GM19035 (cell line): Measurements from ENCODE around the gene NPIPB6.

Experiments used
- ATAC-seq: cut with Tn5 transposase; IDR thresholded peaks from one replicate; pipeline ENCODE4 v1.9.1; 2021; ENCODE audit not compliant: unreplicated experiment

The NPIPB6 gene

DNA sequence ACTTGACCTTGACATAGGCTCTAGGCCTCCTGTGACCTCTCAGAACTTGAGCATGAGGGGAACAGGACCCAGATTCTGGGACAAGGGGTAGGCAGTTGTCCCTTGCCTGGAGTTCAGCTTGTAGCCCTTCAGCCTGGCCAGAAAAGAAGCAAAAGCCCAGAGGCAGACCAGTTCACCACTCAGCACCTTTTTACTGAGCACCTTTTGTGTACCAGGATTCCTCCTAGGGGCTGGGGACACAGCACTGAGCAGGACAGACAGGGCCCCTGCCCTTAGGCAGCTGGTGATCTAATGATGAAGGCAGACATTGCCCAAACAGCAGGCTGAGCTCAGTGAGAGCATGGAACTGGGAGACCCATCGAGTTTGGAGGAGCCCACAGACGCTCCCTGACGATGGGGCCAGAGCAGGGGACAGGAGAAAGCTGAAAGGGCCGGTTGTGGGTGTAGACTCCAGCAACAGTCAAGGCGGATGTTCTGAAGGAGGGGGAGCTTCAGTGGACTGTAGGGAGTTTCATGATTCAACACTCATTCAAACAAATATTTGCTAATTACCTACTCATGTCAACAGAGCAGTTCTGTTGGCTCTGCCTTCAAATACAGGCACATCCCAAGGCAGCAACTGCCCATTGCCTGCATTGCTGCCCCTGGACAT is 38.9 kb downstream of the NPIPB6 start:
- no peak for ATAC-seq

DNA sequence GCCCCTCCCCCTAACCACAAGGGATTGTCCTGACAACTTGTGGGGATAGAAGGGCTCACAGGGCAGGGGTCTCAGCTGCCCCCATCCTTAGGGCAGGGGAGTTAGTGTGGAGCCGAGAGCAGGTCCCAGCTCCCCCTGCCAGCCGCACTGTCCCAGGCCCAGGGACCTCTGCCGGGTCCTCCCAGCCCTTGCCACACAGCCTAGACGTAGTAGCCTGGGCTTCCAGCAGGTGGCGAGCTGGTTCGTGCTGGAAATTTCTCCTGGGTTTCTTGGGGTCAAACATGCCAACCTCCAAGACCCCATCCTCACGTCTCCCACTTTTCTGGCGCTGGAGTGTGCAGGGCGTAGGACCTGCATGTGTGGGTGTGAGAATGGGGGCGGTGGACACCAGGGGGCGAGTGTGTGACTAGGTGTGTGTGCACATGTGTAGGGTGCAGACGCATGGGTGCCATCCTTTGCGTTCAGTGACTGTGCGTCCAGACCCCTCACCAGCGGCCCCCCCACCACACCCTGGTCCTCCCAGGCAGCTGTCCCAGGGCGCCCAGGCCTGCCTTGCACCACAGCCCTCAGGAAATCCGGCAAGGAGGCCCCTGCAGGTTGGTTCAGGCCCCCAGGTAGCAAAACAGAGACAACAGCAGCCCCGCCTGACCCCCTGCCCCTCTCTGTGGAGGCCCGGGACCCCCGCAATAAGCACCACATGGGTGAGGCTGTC is 41.5 kb downstream of the NPIPB6 start:
- ATAC-seq = no peak

DNA sequence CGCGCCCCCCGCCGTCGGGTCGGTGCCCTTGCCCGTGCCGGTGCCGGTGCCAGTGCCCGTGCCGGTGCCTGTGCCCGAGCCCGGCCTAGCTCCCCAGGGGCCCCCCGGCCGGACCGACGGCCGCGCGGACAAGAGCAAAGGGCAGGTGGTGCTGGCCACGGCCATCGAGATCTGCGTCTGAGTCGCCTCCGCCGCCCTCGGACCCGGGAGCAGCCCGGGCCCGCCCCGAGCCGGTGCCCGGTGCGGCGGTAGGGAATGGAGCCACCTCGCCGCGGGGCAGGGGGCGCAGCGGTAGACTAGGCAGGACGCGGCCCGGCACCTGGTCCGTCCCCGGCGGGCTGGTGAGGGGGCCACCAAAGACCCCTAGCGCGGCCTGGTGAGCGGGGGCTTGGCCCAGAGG is 42.6 kb downstream of the NPIPB6 start:
- no peak for ATAC-seq

DNA sequence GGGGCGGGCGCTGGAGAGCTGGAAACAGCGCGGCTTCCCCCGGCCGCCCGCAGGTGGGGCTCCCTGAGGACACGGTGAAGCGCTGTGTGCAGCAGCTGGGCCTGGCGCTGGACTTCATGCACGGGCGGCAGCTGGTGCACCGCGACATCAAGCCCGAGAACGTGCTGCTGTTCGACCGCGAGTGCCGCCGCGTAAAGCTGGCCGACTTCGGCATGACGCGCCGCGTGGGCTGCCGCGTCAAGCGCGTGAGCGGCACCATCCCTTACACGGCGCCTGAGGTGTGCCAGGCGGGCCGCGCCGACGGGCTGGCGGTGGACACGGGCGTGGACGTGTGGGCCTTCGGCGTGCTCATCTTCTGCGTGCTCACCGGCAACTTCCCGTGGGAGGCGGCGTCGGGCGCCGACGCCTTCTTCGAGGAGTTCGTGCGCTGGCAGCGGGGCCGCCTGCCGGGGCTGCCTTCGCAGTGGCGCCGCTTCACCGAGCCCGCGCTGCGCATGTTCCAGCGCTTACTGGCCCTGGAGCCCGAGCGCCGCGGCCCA is 43.2 kb downstream of the NPIPB6 start:
- no peak for ATAC-seq

DNA sequence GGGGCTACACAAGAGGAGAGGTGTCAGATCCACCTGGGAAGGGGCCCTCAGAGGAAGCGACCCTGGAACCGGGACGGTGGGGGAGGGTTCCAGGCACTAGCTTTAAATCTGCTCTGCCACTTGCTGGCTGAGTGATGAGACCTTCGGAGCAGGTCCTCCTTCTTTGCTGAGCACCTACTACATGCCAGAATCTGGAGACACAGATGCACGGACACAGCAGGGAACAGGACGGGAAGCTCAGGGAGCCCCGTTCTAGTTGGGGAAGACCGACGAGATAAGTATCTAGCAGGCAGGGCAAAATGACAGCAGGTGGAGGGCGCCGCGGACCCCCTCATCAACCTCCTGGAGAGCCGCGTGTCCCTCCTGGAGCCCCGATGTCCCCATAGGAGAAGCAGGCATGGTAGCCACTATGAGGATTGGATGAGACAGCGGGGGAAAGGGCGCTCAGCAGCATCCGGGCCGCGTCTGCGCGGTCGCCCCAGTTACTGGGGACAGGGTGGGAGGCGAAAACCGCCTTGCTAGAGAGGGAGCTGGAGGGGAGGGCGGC is 43.8 kb downstream of the NPIPB6 start:
- no peak for ATAC-seq

DNA sequence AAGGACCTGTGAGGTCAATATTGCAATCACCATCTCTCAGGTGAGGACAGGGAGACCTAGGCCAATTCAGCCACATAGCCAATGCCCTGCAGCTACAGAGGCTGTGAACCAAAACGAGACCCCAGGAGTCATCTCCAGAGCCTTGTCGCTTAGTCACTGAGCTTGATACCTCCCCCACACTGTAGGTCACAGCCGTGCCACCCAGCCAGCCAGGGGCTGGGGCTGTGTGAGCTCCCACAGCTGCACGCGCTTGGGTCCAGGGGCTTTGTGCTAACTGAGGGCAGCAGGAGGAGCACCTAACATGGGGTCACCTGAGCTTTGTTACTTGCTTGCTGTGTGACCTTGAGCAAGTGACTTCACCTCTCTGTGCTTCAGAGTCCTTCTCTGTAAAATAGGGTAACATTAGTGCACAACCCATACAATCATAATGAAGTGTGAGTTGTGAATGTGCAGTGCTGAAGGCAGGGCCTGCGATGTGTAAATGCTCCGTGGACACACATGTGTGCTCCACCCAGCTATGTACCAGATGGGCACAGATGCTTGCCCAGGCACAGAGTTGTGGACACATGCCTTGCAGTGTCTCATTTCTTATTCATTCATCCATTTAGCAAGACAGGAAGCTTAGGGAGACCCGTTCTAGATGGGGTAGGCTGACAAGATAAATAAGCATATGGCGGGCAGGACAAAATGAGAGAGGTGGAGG is 45.1 kb downstream of the NPIPB6 start:
- ATAC-seq = no peak

DNA sequence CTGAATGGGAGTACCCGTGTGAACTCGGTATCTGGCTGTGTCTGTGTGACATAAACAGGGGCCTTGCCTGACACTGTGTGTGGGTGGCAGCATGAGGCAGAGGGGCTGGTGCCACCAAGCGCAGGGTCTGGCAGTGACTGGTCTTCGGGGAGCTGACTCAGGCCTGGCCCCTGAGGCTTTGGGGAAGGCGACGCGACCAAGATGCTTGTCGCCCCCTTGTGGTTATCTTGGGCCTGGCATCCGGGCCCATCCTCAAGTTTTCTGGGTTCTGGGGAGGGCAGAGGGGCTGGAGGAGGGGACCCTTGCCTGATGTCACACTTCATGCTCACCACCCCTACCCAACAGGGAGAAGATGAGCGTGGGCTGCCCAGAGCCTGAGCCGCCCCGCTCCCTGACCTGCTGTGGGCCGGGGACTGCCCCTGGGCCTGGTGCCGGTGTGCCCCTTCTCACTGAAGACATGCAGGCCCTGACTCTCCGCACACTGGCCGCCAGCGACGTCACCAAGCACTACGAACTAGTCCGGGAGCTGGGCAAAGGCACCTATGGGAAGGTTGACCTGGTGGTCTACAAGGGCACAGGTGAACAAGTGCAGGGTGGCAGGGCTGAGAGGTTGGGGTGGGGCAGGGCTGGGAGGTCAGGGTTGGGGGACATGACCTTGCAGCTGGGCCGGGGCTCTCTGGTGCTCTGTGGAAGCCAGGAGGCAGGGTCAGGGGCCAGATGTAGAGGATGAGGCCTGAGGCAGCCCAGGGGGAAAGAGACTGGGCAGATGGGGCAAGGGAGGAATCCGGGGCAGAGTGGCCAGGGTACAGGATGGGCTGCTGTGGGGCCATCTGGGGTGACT is 46.0 kb downstream of the NPIPB6 start:
- no peak for ATAC-seq

DNA sequence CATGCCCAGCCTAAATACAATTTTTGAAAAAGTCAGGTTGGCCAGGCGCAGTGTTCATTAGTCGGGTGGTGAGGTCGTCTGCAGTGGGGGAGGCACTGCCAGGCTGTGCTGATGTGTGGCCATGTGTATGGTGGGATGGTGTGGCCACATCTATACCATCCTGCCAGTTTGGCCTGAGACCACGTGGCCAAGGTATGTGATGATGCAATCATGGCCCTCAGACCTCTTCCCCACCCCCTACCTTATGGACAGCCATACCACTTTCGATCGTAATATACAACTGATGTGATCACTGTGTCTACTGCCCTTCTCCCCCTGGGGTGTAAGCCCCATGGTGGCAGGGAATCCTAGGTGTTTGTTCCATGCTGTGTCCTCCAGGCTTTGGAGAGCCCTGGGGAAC is 47.3 kb downstream of the NPIPB6 start:
- no peak for ATAC-seq

DNA sequence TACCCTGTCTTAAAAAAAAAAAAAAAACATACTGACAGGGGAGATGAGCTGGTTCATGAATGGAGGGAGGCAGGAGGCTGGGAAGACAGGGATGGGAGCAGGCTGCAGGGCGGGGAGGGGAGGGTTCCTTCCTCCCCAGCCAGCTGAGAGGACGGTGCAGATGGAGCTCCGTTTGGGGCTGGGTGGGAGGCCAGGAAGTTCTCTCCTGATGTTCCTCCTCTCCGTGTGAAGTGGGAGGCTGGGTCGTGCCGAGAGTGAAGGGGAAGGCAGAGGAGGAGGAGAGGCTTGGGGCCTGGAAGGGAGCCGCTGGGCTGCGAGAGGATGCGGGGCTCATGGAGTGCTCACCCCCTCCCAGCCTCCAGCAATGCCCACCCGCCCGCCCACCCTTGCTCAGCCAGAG is 49.7 kb downstream of the NPIPB6 start:
- no peak for ATAC-seq

DNA sequence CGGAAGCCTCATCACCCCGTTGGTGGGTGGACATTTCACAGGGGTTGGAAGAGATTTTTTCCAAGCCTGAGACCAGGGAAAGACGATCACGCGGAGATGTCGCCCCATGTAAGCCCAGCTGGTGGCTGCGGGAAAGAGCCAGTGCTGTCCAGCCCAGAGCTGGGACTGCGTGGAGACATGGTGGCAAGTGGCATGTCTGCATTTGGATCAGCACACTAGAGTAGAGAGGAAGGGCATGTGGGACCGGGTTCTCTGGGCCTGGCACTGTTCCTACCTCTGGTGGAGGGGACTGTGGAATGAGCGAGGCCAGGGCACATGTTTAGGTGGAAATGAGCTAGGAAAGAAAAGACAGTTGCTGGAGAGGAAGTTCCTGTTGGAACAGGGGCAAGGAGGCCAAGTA is 51.0 kb downstream of the NPIPB6 start:
- no peak for ATAC-seq

DNA sequence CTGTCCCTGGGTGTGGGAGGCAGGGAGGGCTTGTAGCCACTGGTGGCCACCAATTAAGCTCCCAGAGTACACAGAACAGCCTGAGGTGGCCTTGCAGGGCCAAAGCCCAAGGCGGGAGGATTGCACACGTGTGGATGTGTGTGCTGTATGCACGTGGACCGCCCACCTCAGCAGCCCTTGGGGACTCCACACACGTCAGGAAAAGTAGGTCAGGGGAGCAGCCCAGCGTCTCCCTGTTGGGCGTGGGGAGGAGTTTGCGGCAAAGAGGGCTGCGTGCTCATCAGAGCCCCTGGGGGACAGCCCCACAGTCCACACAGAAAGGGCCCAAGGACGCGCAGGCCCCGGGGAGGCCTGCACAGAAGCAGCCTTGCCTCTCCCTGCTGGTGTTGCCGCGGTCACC is 51.4 kb downstream of the NPIPB6 start:
- ATAC-seq = no peak

DNA sequence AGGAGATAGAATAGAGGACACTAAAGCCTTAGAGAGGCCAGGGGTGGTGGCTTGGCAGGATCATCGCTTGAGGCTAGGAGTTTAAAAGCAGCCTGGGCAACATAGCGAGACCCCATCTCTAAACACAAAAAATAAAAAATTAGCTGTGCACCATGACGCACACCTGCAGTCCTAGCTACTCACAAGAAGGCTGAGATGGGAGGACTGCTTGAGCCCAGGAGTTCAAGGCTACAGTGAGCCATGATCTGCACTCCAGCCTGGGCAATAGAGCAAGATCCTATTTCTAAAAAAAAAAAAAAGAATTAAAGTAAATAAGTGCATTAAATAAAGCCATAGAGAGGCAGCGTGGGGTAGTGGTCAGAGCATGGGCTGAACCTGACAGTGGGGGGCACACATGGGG is 51.9 kb downstream of the NPIPB6 start:
- no peak for ATAC-seq

DNA sequence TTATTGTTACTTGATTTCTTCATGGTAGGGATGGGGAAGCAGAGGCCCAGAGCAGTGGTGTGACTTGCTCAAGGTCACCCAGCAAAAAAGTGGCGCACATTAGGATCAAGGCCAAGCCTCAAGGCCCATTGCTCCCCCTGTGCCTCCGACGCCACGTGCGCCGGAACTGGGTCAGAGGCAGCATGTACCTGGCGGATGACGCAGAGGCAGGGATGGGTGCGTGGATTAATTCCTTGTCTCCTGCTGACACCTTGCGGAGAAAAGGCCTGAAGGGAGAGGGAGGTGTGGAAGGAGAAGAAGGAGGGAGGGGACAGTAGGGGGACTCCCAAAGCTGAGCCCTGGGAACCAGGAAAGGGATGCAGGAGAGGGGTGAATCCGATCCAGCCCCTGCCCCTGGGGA is 52.5 kb downstream of the NPIPB6 start:
- ATAC-seq = no peak

DNA sequence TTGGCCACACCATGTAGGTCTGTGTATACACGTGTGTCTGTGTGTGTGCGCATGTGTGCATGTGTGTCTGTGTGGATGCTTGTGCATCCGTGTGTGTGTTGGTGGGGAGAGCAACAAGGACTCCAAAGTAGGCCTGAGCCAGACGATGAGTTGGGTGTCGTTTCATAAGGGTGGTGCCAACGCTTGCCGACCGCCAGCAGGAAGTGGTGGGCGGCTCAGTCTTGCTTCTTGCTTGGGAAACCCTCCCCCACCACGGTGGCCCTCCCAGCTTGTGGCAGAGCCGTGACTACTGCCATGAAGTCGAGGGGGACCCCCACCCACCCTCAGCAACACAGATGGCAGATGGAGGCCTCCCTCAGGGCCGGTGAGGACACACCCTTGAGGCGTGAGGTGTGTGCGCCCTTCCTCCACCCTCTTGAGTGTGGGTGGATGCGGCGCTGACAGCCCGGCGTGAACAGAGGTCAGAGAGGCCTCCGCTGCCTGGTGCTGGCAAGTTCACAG is 53.4 kb downstream of the NPIPB6 start:
- no peak for ATAC-seq

DNA sequence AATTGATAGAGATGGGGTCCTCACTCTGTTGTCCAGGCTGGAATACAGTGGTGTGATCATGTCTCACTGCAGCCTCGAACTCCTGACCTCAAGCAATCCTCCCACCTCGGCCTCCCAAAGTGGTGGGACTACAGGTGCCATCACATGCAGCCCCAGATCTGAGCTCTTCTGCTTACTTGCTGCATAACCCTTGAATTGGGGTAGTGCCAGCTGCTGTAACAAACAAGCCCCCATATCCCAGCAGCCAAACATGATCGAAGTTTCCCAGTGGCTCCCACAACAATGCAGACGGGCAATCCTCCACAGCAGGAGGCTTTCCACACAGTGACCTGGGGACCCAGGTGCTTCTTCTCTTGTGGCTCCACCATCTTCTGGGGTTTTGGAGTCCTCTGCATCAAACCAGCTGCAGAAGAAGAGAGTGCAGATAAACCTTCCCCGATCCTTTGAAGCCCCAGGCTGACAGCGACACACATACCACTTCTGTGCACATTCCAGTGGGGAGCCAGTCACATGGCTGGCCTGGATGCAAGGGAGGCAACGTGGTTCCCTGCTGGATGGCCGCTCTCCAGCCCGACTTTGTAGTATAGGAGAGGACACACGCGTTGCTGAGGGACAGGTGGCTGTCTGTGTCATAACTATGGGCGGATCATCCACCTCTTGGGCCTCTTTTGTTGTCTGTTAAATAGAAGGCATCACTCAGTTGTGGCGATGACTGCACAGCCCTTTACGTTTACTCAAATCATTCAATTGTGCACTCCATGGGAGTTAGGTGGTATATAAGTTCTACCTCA is 54.3 kb downstream of the NPIPB6 start:
- ATAC-seq = no peak

DNA sequence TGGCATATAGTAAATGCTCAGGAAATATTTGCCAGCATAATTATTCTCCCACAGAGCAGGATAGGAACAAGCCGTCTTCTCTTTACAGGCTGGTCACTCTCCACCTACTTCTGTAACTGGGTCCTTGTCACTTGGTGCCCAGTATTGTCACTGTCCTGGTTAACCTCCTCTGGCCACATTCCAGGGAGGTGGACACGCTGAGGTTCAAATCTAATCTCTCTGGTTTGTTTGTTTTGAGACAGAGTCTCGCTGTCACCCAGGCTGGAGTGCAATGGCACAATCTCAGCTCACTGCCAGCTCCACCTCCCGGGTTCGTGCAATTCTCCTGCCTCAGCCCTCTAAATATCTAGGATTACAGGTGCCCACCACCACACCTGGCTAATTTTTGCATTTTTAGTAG is 55.4 kb downstream of the NPIPB6 start:
- no peak for ATAC-seq

DNA sequence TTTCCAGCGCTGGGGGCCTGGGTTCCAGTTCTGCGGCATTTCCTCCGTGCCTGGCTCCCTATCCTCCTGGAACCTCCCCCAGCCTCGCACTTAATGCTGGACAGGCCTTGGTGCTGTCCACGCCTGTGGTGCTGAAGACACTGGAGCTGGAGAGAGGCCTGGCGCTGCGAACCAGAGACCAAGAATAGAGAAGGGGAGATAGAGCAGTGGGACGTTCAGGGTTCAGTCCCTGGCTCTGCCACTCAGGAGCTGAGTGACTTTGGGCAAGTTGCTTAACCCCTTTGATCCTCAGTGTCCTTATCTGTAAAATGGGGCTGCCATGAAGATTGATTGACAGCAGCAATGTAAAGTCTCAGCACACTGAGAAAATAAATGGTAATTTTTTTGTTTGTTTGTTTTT is 59.1 kb downstream of the NPIPB6 start:
- ATAC-seq = no peak

DNA sequence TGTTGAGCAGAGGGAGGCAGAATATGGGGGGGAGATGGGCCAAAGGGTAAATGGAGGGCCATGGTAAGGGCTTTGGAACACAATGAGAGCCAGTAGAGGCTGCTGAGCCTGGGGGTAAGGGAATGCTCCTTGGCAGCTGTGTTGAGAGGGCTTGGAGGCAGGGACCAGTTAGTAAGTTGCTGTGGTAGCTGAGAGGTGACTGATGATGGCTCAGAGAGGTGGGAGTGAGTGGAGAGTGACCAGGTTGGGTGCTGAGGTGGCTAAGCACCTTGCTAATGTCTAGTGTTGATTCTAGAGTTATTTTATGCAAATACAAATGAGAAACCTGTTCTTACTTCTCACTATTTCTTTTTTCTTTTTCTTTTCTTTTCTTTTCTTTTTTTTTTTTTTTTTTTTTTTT is 60.2 kb downstream of the NPIPB6 start:
- ATAC-seq = no peak

DNA sequence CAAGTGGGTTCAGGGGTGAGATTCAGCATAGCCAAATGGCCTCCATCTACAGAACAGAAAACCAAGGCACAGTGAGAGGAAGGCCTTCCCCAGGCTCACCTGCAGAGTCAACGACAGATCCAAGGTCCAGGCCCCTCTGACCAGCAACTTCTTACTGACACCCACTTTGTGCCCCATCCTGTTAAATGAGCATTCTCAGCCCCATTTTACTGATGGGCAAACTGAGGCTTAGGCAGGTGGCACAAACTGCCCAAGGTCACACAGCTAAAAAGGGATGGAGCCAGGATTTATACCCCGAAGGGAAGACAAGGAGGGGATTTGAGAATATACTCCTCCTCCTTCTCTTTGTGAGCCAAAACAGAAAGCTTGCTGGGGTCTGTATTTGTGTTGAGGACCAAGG is 61.7 kb downstream of the NPIPB6 start:
- ATAC-seq = no peak

DNA sequence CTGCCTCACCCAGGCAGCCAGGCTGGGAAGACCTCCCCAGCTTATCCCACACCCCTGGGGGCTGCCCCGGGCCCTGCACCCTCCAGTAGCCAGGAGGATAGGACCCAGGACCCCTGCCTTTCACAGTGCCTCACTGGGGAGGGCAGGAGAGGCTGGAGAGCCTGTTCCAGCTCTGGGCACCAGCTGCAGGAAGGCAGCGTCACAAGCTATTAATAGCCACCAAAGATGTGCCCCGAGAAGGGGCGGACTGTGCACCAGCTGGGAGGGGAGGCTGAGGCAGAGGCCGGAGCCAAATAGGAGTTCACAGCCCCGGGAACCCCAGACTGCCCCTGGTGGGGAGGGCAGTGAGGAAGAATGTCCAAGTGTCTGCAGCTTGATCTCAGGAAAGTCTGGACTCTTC is 62.2 kb downstream of the NPIPB6 start:
- ATAC-seq = no peak
